ENCODE measurements around the gene CRIM1. TPM values are rescaled to one million over a fixed set of nuclear protein-coding genes. Genes with fewer than 3 reads are reported as not detected.

CRIM1 gene
- total RNA-seq, 1 donor, result 949 TPM

- peak; percentile 41 for DNase-seq (ENCODE audit: low read depth)
- TF ChIP-seq CTCF (IDR thresholded peaks at IDR 0.05; ENCODE audit: insufficient read depth, low read depth, low read length), result no peak
Measured at GRCh38 chr2:36427790-36428243, 72.2 kb downstream of the CRIM1 start.

GRCh38 chr2:36430549-36430948 is 75.0 kb downstream of the CRIM1 start:
- no peak for DNase-seq (ENCODE audit: low read depth)
- no peak for TF ChIP-seq CTCF (IDR thresholded peaks at IDR 0.05; ENCODE audit: insufficient read depth, low read depth, low read length)
- no peak overlapping the region for H3K4me3 ChIP-seq (ENCODE audit: low read depth, low read length)

More at GRCh38 chr2:36427790-36428243, 72.2 kb downstream of the CRIM1 start:
- no peak overlapping the region for H3K4me3 ChIP-seq (ENCODE audit: low read depth, low read length)

- no peak for DNase-seq (ENCODE audit: low read depth)
- no peak for TF ChIP-seq CTCF (IDR thresholded peaks at IDR 0.05; ENCODE audit: insufficient read depth, low read depth, low read length)
- no peak overlapping the region for H3K4me3 ChIP-seq (ENCODE audit: low read depth, low read length)
Measured at GRCh38 chr2:36432479-36432878, 76.9 kb downstream of the CRIM1 start.

GRCh38 chr2:36433311-36434217 is 78.0 kb downstream of the CRIM1 start:
- TF ChIP-seq CTCF (IDR thresholded peaks at IDR 0.05; ENCODE audit: insufficient read depth, low read depth, low read length), result no peak
- H3K4me3 ChIP-seq (ENCODE audit: low read depth, low read length), result no peak overlapping the region
- peak; percentile 89 for DNase-seq (ENCODE audit: low read depth)

GRCh38 chr2:36438449-36438977 is 82.9 kb downstream of the CRIM1 start:
- H3K4me3 ChIP-seq (ENCODE audit: low read depth, low read length), result no peak overlapping the region
- peak; percentile 94 for DNase-seq (ENCODE audit: low read depth)
- TF ChIP-seq CTCF (IDR thresholded peaks at IDR 0.05; ENCODE audit: insufficient read depth, low read depth, low read length), result no peak

GRCh38 chr2:36439084-36439483 is 83.5 kb downstream of the CRIM1 start:
- TF ChIP-seq CTCF (IDR thresholded peaks at IDR 0.05; ENCODE audit: insufficient read depth, low read depth, low read length), result no peak
- H3K4me3 ChIP-seq (ENCODE audit: low read depth, low read length), result no peak overlapping the region
- no peak for DNase-seq (ENCODE audit: low read depth)

Data from fibroblast of villous mesenchyme (primary cell).